HepG2 (cell line): ENCODE measurements around the gene CDC14B. TPM values are rescaled to one million over a fixed set of nuclear protein-coding genes. Genes with fewer than 3 reads are reported as not detected.

Experiments used
- ATAC-seq: fragments of 200-7000 bp; cut with Tn5 transposase; 3 replicates; pipeline ENCODE4 v1.9.1; 2020; ENCODE audit warnings: mild to moderate bottlenecking, moderate library complexity
- BruUV-seq: library from RNA; stranded (reverse); fragments of 400-500 nt; replicated peaks from 2 replicates; lab custom pipeline; 2021; lab: Mats Ljungman, UMichigan
- CTCF ChIA-PET: fragments of 300-600 bp; formaldehyde crosslinking; extraction: SDS; loops from one replicate; lab custom pipeline; 2021; ENCODE audit warnings: low total read pairs, inconsistent platforms, low intra/inter-chr PET ratio; lab: Yijun Ruan, JAX
- POLR2A ChIA-PET: fragments of 350-600 bp; sonication (Branson Sonifier 250); formaldehyde crosslinking; loops from one replicate; lab custom pipeline; 2020; ENCODE audit warnings: antibody characterized with exemption, inconsistent platforms; lab: Yijun Ruan, JAX
- DNase-seq: peaks from one replicate; pipeline ENCODE4 v3.0.0-alpha.2; 2015; ENCODE audit warnings: low spot score
- FAIRE-seq: peaks from 3 replicates; lab custom pipeline; 2011; peaks lifted over from hg19 to GRCh38; lab: Jason Lieb, UNC
- H2AFZ ChIP-seq: one replicate; pipeline ENCODE4 v1.6.1; 2011; ENCODE audit warnings: low read length, inconsistent platforms
- H3K27ac ChIP-seq: fragments of 300-600 bp; 3 replicates; pipeline ENCODE4 v1.8.0; 2011; ENCODE audit warnings: mixed run types, mild to moderate bottlenecking, mixed read lengths, low read length, inconsistent platforms; ENCODE audit not compliant: insufficient read depth; ENCODE audit errors: extremely low read length
- H3K27me3 ChIP-seq, 2 experiments: fragments of 200-600 bp in 1 of 2; 2 replicates in 1 of 2; 3 replicates in 1 of 2; pipeline versions ENCODE4 v1.6.0 to v1.8.0; 2011; ENCODE audit warnings: low read length in 2 of 2, mild to moderate bottlenecking in 2 of 2, moderate library complexity in 2 of 2, inconsistent platforms in 1 of 2; ENCODE audit not compliant: insufficient read depth in 2 of 2, control insufficient read depth in 1 of 2
- H3K36me3 ChIP-seq, 2 experiments: fragments of 200-600 bp in 1 of 2; replicated peaks in 1 of 2; 2 replicates in 1 of 2; 3 replicates in 1 of 2; pipeline versions ENCODE4 v1.5.1 to v1.8.0; 2011; ENCODE audit warnings: low read length in 2 of 2, inconsistent platforms in 1 of 2; ENCODE audit not compliant: insufficient read depth in 2 of 2, control insufficient read depth in 1 of 2
- H3K4me1 ChIP-seq: 2 replicates; pipeline ENCODE4 v1.5.1; 2012; ENCODE audit warnings: low read length, inconsistent platforms; ENCODE audit not compliant: insufficient read depth
- H3K4me2 ChIP-seq: 2 replicates; pipeline ENCODE4 v1.6.0; 2011; ENCODE audit warnings: low read depth, low read length, inconsistent platforms
- H3K4me3 ChIP-seq, 3 experiments: fragments of 200-600 bp in 1 of 3; sonication (generic), shearing (Covaris generic) in 1 of 3; replicated peaks in 1 of 3; 2 replicates each; pipeline ENCODE4 v1.5.1; 2011 to 2016; ENCODE audit warnings: low read length in 3 of 3, inconsistent platforms in 2 of 3, low read depth in 2 of 3, mild to moderate bottlenecking in 2 of 3, control low read depth in 1 of 3, mixed read lengths in 1 of 3; ENCODE audit not compliant: insufficient read depth in 1 of 3
- H3K79me2 ChIP-seq: one replicate; pipeline ENCODE4 v1.6.1; 2011; ENCODE audit warnings: low read length, inconsistent platforms; ENCODE audit not compliant: insufficient read depth
- H3K9ac ChIP-seq: 2 replicates; pipeline ENCODE4 v1.6.0; 2011; ENCODE audit warnings: mild to moderate bottlenecking, low read depth, low read length, inconsistent platforms; ENCODE audit not compliant: insufficient read depth
- H3K9me3 ChIP-seq: 2 replicates; pipeline ENCODE4 v1.5.1; 2012; ENCODE audit warnings: mild to moderate bottlenecking, low read length
- H4K20me1 ChIP-seq: 2 replicates; pipeline ENCODE4 v1.6.0; 2011; ENCODE audit warnings: inconsistent platforms, mild to moderate bottlenecking, low read length, moderate library complexity; ENCODE audit not compliant: insufficient read depth
- ATRX ChIP-seq: sonication (generic); formaldehyde crosslinking; IDR thresholded peaks from 2 replicates; pipeline ENCODE4 v1.4.0; 2020; ENCODE audit warnings: missing genetic modification reagents, borderline replicate concordance
- CREBL2 ChIP-seq: sonication (generic); formaldehyde crosslinking; IDR thresholded peaks from 2 replicates; pipeline ENCODE4 v1.8.1; 2023; ENCODE audit warnings: missing genetic modification reagents, mild to moderate bottlenecking, borderline replicate concordance
- E2F2 ChIP-seq: sonication (generic); formaldehyde crosslinking; IDR thresholded peaks from 2 replicates; pipeline ENCODE4 v1.4.0; 2020; ENCODE audit warnings: missing genetic modification reagents, borderline replicate concordance
- NBN ChIP-seq: fragments of 450-650 bp; conservative IDR thresholded peaks from 2 replicates; pipeline ENCODE4 v1.6.1; 2017
- NFKBIZ ChIP-seq: IDR thresholded peaks from 2 replicates; pipeline ENCODE4 v1.6.1; 2018; ENCODE audit warnings: missing genetic modification reagents, missing compliant biosample characterization
- NFYB ChIP-seq: sonication (generic); formaldehyde crosslinking; IDR thresholded peaks from 2 replicates; pipeline ENCODE4 v1.4.0; 2020; ENCODE audit warnings: missing genetic modification reagents
- PAWR ChIP-seq: sonication (generic); formaldehyde crosslinking; IDR thresholded peaks from 2 replicates; pipeline ENCODE4 v1.4.0; 2020; ENCODE audit warnings: missing genetic modification reagents, mild to moderate bottlenecking, borderline replicate concordance
- POLR2AphosphoS5 ChIP-seq: IDR thresholded peaks from 2 replicates; pipeline ENCODE4 v1.6.1; 2012; ENCODE audit warnings: low read depth, low read length
- RORA ChIP-seq: sonication (generic); formaldehyde crosslinking; IDR thresholded peaks from 2 replicates; pipeline ENCODE4 v1.5.0; 2020; ENCODE audit warnings: mild to moderate bottlenecking, missing genetic modification reagents, moderate library complexity
- SETDB1 ChIP-seq: sonication (generic); formaldehyde crosslinking; IDR thresholded peaks from 2 replicates; pipeline ENCODE4 v1.5.1; 2020; ENCODE audit warnings: missing genetic modification reagents, mild to moderate bottlenecking, borderline replicate concordance
- ZBTB42 ChIP-seq: sonication (generic); formaldehyde crosslinking; IDR thresholded peaks from 2 replicates; pipeline ENCODE4 v1.5.0; 2020; ENCODE audit warnings: mild to moderate bottlenecking, missing genetic modification reagents
- ZBTB44 ChIP-seq: sonication (generic); formaldehyde crosslinking; IDR thresholded peaks from 2 replicates; pipeline ENCODE4 v1.4.0; 2020; ENCODE audit warnings: missing genetic modification reagents
- ZNF362 ChIP-seq: sonication (generic); formaldehyde crosslinking; IDR thresholded peaks from 2 replicates; pipeline ENCODE4 v1.4.0; 2020; ENCODE audit warnings: missing genetic modification reagents, mild to moderate bottlenecking, borderline replicate concordance
- ZNF513 ChIP-seq: sonication (generic); formaldehyde crosslinking; conservative IDR thresholded peaks from 2 replicates; pipeline ENCODE4 v1.5.0; 2020; ENCODE audit warnings: missing genetic modification reagents
- ZNF841 ChIP-seq: sonication (generic); formaldehyde crosslinking; IDR thresholded peaks from 2 replicates; pipeline ENCODE4 v1.8.1; 2023; ENCODE audit warnings: missing genetic modification reagents, borderline replicate concordance
- WGBS: methylation state at CpG from one replicate; pipeline ENCODE4 v1.1.6; 2017; ENCODE audit warnings: low lambda C conversion rate; 5-methylcytosine and 5-hydroxymethylcytosine counted together
- in situ Hi-C: cut with HindIII; loops from 2 replicates; pipeline ENCODE4 v1.10.0; 2017; ENCODE audit warnings: low pct_unique_long_range_greater_than_20kb; ENCODE audit not compliant: extremely low pct_ligation_motif_present
- intact Hi-C: fragments of 100-400 bp; cut with micrococcal nuclease; formaldehyde crosslinking; loops from one replicate; pipeline ENCODE4 v1.10.0; 2022; ENCODE audit not compliant: unreplicated experiment
- polyA plus RNA-seq, 8 experiments: library from polyadenylated mRNA; depleted of rRNA in 3 of 8; stranded (reverse) in 7 of 8; unstranded in 1 of 8; fragments of >200 nt; fragmentation: Illumina TruSeq in 4 of 8; extraction: Trizol in 4 of 8; gene quantifications; 2 replicates each; pipeline versions ENCODE4 v1.2.1 to v1.2.3, GENCODE V29; 2011 to 2016; ENCODE audit warnings: low read depth in 4 of 8, missing spikeins in 1 of 8, mixed read lengths in 1 of 8; ENCODE audit not compliant: insufficient read depth in 1 of 8
- total RNA-seq, 5 experiments: library from RNA; depleted of rRNA; stranded (reverse); fragments of >200 nt; fragmentation: Illumina TruSeq; extraction: Trizol; gene quantifications; 2 replicates each; pipeline ENCODE4 v1.2.3, GENCODE V29; 2016; ENCODE audit warnings: low read depth in 1 of 5

The CDC14B gene
- total and polyA plus RNA-seq, 2 of the 13 experiments (the other 11 are each of a cell fraction or from before 2014, with no cell fraction given), result 25.8 to 33.3 TPM

DNA sequence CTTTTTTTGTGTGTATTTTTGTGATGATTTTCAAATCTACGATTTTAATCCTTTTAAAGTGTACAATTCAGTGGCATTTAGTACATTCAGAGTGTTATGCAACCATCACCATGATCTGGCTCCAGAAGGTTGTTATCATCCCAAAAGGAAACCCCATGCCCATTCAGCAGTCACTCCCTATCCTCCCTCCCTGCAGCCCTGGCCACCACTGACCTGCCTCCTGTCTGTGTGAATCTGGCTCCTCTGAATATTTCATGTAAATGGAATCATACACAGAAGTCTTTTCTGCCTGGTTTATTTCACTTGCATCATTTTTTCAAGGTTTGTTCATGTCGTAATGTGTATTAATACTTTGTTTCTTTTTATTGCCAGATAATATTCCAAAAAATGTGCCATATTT lies 137.2 kb downstream of the CDC14B start:
- Histone ChIP-seq H3K27ac (no peak overlapping the region), H4K20me1 (no peaks in the 10 kb centered on the region), H3K79me2 (no peaks in the 10 kb centered on the region), H3K27me3 (no peaks in the 10 kb centered on the region), H3K36me3 (peaks cover 5 to 37% of the 10 kb centered on the region in 2 experiments), H3K9ac (no peak overlapping the region), H3K4me1 (peaks cover 26% of the 10 kb centered on the region), H3K4me2 (no peak overlapping the region), H3K9me3 (no peaks in the 10 kb centered on the region), H2AFZ (no peak overlapping the region), H3K4me3 (no peak overlapping the region)
- DNase-seq, result no peak
- no peak for FAIRE-seq
- POLR2A ChIA-PET, result no interaction called here
- no peak for TF ChIP-seq ZBTB42 (CRISPR knock-in tag)
- TF ChIP-seq ZNF513 (CRISPR knock-in tag), result no peak
- TF ChIP-seq ZNF362 (CRISPR knock-in tag), result no peak
- TF ChIP-seq ZNF841 (CRISPR knock-in tag), result no peak
- TF ChIP-seq NFKBIZ (CRISPR knock-in tag), result no peak
- no peak for TF ChIP-seq SETDB1 (CRISPR knock-in tag)
- TF ChIP-seq ATRX (CRISPR knock-in tag), result no peak
- no peak for TF ChIP-seq ZBTB44
- TF ChIP-seq PAWR (CRISPR knock-in tag), result no peak
- TF ChIP-seq NFYB, result no peak
- TF ChIP-seq CREBL2 (CRISPR knock-in tag), result no peak
- no peak for TF ChIP-seq E2F2 (CRISPR knock-in tag)
- no peak for TF ChIP-seq POLR2AphosphoS5
- no peak for TF ChIP-seq RORA (CRISPR knock-in tag)
- no peak for TF ChIP-seq NBN
- ATAC-seq, result no peak
- BruUV-seq, result no TSS peak
- intact Hi-C loops, result no loop called here
- in situ Hi-C loops, result no loop called here
- 95% methylated on average over 2 of the region's 2 CpGs for WGBS
- CTCF ChIA-PET, result no interaction called here
